GM12878 (cell line): ENCODE data around the gene ITGA1.

Source experiments
- BMI1 ChIP-seq: fragments of 450-650 bp; IDR thresholded peaks from 2 replicates; pipeline ENCODE4 v1.6.1; 2016; ENCODE audit warnings: mild to moderate bottlenecking, moderate library complexity, borderline replicate concordance
- CBFB ChIP-seq: IDR thresholded peaks from 2 replicates; pipeline ENCODE4 v1.6.1; 2016; ENCODE audit warnings: antibody characterized with exemption, low read depth
- ESRRA ChIP-seq: IDR thresholded peaks from 2 replicates; pipeline ENCODE4 v1.6.1; 2012; ENCODE audit warnings: mild to moderate bottlenecking, low read length, improper control_type of control experiment
- EZH2 ChIP-seq: IDR thresholded peaks from 2 replicates; pipeline ENCODE4 v1.6.1; 2012; ENCODE audit warnings: low read depth, mild to moderate bottlenecking, control low read depth, inconsistent platforms, low read length, borderline replicate concordance; ENCODE audit not compliant: control insufficient read depth
- IRF4 ChIP-seq: IDR thresholded peaks from 2 replicates; pipeline ENCODE4 v1.6.1; 2011; ENCODE audit warnings: low read depth, low read length
- MTA3 ChIP-seq: IDR thresholded peaks from 2 replicates; pipeline ENCODE4 v1.6.1; 2012; ENCODE audit warnings: low read length, inconsistent platforms, borderline replicate concordance
- POLR2A ChIP-seq: IDR thresholded peaks from 2 replicates; pipeline ENCODE4 v1.6.1; 2011; ENCODE audit warnings: low read depth, mild to moderate bottlenecking, low read length
- POLR2AphosphoS5 ChIP-seq: IDR thresholded peaks from 2 replicates; pipeline ENCODE4 v1.6.1; 2011; ENCODE audit warnings: mild to moderate bottlenecking, low read length, inconsistent platforms
- POU2F2 ChIP-seq: IDR thresholded peaks from 3 replicates; pipeline ENCODE4 v1.6.1; 2011; ENCODE audit warnings: low read depth, mild to moderate bottlenecking, low read length, borderline replicate concordance
- SP1 ChIP-seq: IDR thresholded peaks from one replicate; pipeline ENCODE4 v1.6.1; 2011; ENCODE audit warnings: low read depth, low read length
- SRF ChIP-seq, 2 experiments: IDR thresholded peaks; 2 replicates each; pipeline ENCODE4 v1.6.1; 2011; ENCODE audit warnings: low read depth in 2 of 2, low read length in 2 of 2, mild to moderate bottlenecking in 1 of 2, moderate library complexity in 1 of 2
- TF ChIP-seq, protein P1 (sequence below), 3 experiments: IDR thresholded peaks in 2 of 3; conservative IDR thresholded peaks in 1 of 3; 2 replicates each; pipeline ENCODE4 v1.5.1; 2011; ENCODE audit warnings: low read depth in 3 of 3, low read length in 3 of 3, mild to moderate bottlenecking in 3 of 3, control low read depth in 2 of 3, moderate library complexity in 2 of 3, inconsistent platforms in 1 of 3, mixed read lengths in 1 of 3; ENCODE audit not compliant: control insufficient read depth in 2 of 3, insufficient read depth in 1 of 3; ENCODE audit errors: extremely low read depth in 1 of 3
- TF ChIP-seq, protein P2 (sequence below): IDR thresholded peaks from 2 replicates; pipeline ENCODE4 v1.6.1; 2012; ENCODE audit warnings: low read depth, low read length, improper control_type of control experiment
- TF ChIP-seq, protein P3 (sequence below): IDR thresholded peaks from 2 replicates; pipeline ENCODE4 v1.6.1; 2011; ENCODE audit warnings: low read depth, low read length, improper control_type of control experiment, borderline replicate concordance

DNA sequence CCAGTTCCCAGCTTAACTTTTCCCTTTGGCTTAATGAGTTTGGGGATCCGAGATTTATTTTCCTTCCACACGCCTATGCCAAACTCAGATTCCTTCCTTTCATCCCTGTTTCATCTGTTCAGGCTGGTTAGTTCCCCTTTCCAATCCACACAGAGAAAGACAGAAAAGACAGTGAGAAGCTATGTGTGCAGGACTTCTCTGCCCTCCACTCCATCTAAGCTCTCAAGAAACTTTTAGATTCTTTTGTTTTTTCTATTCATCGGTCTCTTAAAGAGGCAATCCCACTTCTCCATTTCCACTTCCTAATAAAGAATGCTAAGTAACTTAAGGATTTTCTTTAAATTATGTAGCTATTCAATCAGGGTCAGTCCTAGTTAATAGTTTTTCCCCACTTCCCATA, 11.2 kb downstream of the ITGA1 start:
- TF ChIP-seq, protein P1, sequence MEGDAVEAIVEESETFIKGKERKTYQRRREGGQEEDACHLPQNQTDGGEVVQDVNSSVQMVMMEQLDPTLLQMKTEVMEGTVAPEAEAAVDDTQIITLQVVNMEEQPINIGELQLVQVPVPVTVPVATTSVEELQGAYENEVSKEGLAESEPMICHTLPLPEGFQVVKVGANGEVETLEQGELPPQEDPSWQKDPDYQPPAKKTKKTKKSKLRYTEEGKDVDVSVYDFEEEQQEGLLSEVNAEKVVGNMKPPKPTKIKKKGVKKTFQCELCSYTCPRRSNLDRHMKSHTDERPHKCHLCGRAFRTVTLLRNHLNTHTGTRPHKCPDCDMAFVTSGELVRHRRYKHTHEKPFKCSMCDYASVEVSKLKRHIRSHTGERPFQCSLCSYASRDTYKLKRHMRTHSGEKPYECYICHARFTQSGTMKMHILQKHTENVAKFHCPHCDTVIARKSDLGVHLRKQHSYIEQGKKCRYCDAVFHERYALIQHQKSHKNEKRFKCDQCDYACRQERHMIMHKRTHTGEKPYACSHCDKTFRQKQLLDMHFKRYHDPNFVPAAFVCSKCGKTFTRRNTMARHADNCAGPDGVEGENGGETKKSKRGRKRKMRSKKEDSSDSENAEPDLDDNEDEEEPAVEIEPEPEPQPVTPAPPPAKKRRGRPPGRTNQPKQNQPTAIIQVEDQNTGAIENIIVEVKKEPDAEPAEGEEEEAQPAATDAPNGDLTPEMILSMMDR (IDR thresholded peaks at IDR 0.05 in 2 of 3, conservative IDR thresholded peaks at IDR 0.05 in 1 of 3; ENCODE audit: control insufficient read depth in 2 of 3, extremely low read depth in 1 of 3, insufficient read depth in 1 of 3, low read depth in 3 of 3, low read length in 3 of 3), result no peak
- no peak for TF ChIP-seq MTA3
- TF ChIP-seq POLR2A, result no peak
- no peak for TF ChIP-seq ESRRA
- no peak for TF ChIP-seq POLR2AphosphoS5
- no peak for TF ChIP-seq IRF4
- TF ChIP-seq, protein P2, sequence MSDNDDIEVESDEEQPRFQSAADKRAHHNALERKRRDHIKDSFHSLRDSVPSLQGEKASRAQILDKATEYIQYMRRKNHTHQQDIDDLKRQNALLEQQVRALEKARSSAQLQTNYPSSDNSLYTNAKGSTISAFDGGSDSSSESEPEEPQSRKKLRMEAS, result no peak
- TF ChIP-seq, protein P3, sequence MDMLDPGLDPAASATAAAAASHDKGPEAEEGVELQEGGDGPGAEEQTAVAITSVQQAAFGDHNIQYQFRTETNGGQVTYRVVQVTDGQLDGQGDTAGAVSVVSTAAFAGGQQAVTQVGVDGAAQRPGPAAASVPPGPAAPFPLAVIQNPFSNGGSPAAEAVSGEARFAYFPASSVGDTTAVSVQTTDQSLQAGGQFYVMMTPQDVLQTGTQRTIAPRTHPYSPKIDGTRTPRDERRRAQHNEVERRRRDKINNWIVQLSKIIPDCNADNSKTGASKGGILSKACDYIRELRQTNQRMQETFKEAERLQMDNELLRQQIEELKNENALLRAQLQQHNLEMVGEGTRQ, result no peak
- no peak for TF ChIP-seq SP1
- no peak for TF ChIP-seq POU2F2
- no peak for TF ChIP-seq EZH2
- TF ChIP-seq BMI1, result no peak
- TF ChIP-seq CBFB, result no peak
- TF ChIP-seq SRF (IDR thresholded peaks at IDR 0.05; ENCODE audit: low read depth in 2 of 2, low read length in 2 of 2), result no peak
